ENCODE measurements around the gene ST7. TPM values are rescaled to one million over a fixed set of nuclear protein-coding genes. Genes with fewer than 3 reads are reported as not detected.

ST7 gene
- total RNA-seq, 4 donors from 2014 or later = 7.2 to 47.9 (median 19.1) TPM

GRCh38 chr7:117134411-117134810, 181.1 kb downstream of the ST7 start:
- H3K36me3 ChIP-seq = no peaks in the 10 kb centered on the region
- no peaks in the 10 kb centered on the region for H3K9me3 ChIP-seq
- DNase-seq = no peak
- 98 to 100% methylated on average over 1 of the region's 1 CpG for WGBS, 2 donors (ENCODE audit: low coverage in 1 of 2)
- no peak overlapping the region for H3K4me3 ChIP-seq
- intact Hi-C loops (cut with DNase I; ENCODE audit: low total_unique reads) (no loop called here), in situ Hi-C loops (cut with MboI; ENCODE audit: low pct_ligation_motif_present in 1 of 4, low pct_unique_long_range_greater_than_20kb in 1 of 4, low sequenced_read_pairs in 3 of 4) (loop anchor here in 1 of 4 donors (25.0 kb wide), 1 partner anchor 972 kb away; no protein-coding TSS in a partner anchor)
- no peaks in the 10 kb centered on the region for H3K27me3 ChIP-seq
- no peak overlapping the region for H3K27ac ChIP-seq
- no peaks in the 10 kb centered on the region for H3K4me1 ChIP-seq
- TF ChIP-seq CTCF (IDR thresholded peaks at IDR 0.05) (no peak), POLR2AphosphoS5 (IDR thresholded peaks at IDR 0.05) (no peak), EP300 (IDR thresholded peaks at IDR 0.05; ENCODE audit: low read depth) (no peak)

- no peak overlapping the region for H3K27ac ChIP-seq
- no peak overlapping the region for H3K4me3 ChIP-seq
- in situ Hi-C loops (cut with MboI; ENCODE audit: low pct_ligation_motif_present in 1 of 4, low pct_unique_long_range_greater_than_20kb in 1 of 4, low sequenced_read_pairs in 3 of 4) = loop anchor here in 1 of 4 donors (25.0 kb wide), 1 partner anchor 973 kb away; no protein-coding TSS in a partner anchor
- H3K36me3 ChIP-seq = no peaks in the 10 kb centered on the region
- WGBS, 2 donors (ENCODE audit: low coverage in 1 of 2) = 78 to 80% methylated on average over 2 of the region's 2 CpGs
- no peaks in the 10 kb centered on the region for H3K4me1 ChIP-seq
- DNase-seq = no peak
- TF ChIP-seq EP300 (IDR thresholded peaks at IDR 0.05; ENCODE audit: low read depth) = no peak
- no peak for TF ChIP-seq POLR2A (IDR thresholded peaks at IDR 0.05)
- TF ChIP-seq CTCF (IDR thresholded peaks at IDR 0.05) = no peak
- TF ChIP-seq POLR2AphosphoS5 (IDR thresholded peaks at IDR 0.05) = no peak
- no peaks in the 10 kb centered on the region for H3K9me3 ChIP-seq
- no peaks in the 10 kb centered on the region for H3K27me3 ChIP-seq
- intact Hi-C loops (cut with DNase I; ENCODE audit: low total_unique reads) = no loop called here
Measured at GRCh38 chr7:117134889-117135552, 181.7 kb downstream of the ST7 start.

- 100% methylated on average over 1 of the region's 1 CpG; no CpG with 5 or more reads in 1 of the 2 donors for WGBS, 2 donors (ENCODE audit: low coverage in 1 of 2)
- intact Hi-C loops (cut with DNase I; ENCODE audit: low total_unique reads) = no loop called here
- Histone ChIP-seq H3K4me1 (no peaks in the 10 kb centered on the region), H3K9me3 (no peaks in the 10 kb centered on the region), H3K27me3 (no peaks in the 10 kb centered on the region), H3K27ac (no peak overlapping the region), H3K4me3 (no peak overlapping the region), H3K36me3 (no peaks in the 10 kb centered on the region)
- DNase-seq = no peak
- no peak for TF ChIP-seq POLR2A (IDR thresholded peaks at IDR 0.05)
- TF ChIP-seq POLR2AphosphoS5 (IDR thresholded peaks at IDR 0.05) = no peak
- no peak for TF ChIP-seq CTCF (IDR thresholded peaks at IDR 0.05)
- no peak for TF ChIP-seq EP300 (IDR thresholded peaks at IDR 0.05; ENCODE audit: low read depth)
- in situ Hi-C loops (cut with MboI; ENCODE audit: low pct_ligation_motif_present in 1 of 4, low pct_unique_long_range_greater_than_20kb in 1 of 4, low sequenced_read_pairs in 3 of 4) = loop anchor here in 1 of 4 donors (25.0 kb wide), 1 partner anchor 973 kb away; no protein-coding TSS in a partner anchor
Measured at GRCh38 chr7:117135553-117135891, 182.2 kb downstream of the ST7 start.

GRCh38 chr7:117137868-117138267, 184.6 kb downstream of the ST7 start:
- TF ChIP-seq CTCF (IDR thresholded peaks at IDR 0.05) = no peak
- TF ChIP-seq POLR2A (IDR thresholded peaks at IDR 0.05) = no peak
- TF ChIP-seq EP300 (IDR thresholded peaks at IDR 0.05; ENCODE audit: low read depth) = no peak
- TF ChIP-seq POLR2AphosphoS5 (IDR thresholded peaks at IDR 0.05) = no peak
- Histone ChIP-seq H3K27me3 (no peaks in the 10 kb centered on the region), H3K9me3 (no peaks in the 10 kb centered on the region), H3K36me3 (no peaks in the 10 kb centered on the region), H3K4me3 (no peak overlapping the region), H3K27ac (no peak overlapping the region), H3K4me1 (no peaks in the 10 kb centered on the region)
- in situ Hi-C loops (cut with MboI; ENCODE audit: low pct_ligation_motif_present in 1 of 4, low pct_unique_long_range_greater_than_20kb in 1 of 4, low sequenced_read_pairs in 3 of 4) = loop anchor here in 1 of 4 donors (25.0 kb wide), 1 partner anchor 976 kb away; no protein-coding TSS in a partner anchor
- intact Hi-C loops (cut with DNase I; ENCODE audit: low total_unique reads) = no loop called here
- 95 to 97% methylated on average over 3 of the region's 3 CpGs for WGBS, 2 donors (ENCODE audit: low coverage in 1 of 2)
- no peak for DNase-seq

Data from transverse colon (tissue), 4 donors.